Ovary (tissue), 3 donors: ENCODE results near the gene RFPL1.

ENCODE experiments used
- POLR2A ChIP-seq: fragments of 450-650 bp; IDR thresholded peaks from one replicate; pipeline ENCODE4 v1.6.1; 2017; ENCODE audit warnings: antibody characterized with exemption, mild to moderate bottlenecking, moderate library complexity
- TF ChIP-seq, protein P1 (sequence below), 3 donors: fragments of 450-650 bp in 2 of 3; fragments of 200-600 bp in 1 of 3; IDR thresholded peaks; one replicate each; pipeline versions ENCODE4 v1.5.1 to v1.8.0; 2016 to 2022; ENCODE audit warnings: antibody characterized with exemption in 3 of 3, mild to moderate bottlenecking in 1 of 3
- donor health status: DM: no; HTN: no; CAD: no.

DNA sequence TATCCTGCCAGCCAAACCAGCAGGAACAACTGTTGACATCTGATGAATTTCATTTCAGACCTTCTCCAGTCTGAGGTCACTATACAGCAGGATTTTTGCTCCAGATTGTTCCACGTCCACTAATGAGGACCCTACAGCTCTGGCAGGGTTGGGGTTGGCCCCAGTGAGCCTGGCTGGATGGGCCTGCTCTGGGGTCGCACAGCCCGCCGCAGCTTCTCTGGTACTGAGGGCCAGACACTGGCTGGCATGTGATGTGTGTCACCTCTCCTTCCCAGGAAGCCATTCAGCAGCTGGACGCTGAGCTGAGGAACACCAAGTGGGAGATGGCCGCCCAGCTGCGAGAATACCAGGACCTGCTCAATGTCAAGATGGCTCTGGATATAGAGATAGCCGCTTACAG is 47.1 kb downstream of the RFPL1 start:
- TF ChIP-seq POLR2A = no peak
- TF ChIP-seq, protein P1, sequence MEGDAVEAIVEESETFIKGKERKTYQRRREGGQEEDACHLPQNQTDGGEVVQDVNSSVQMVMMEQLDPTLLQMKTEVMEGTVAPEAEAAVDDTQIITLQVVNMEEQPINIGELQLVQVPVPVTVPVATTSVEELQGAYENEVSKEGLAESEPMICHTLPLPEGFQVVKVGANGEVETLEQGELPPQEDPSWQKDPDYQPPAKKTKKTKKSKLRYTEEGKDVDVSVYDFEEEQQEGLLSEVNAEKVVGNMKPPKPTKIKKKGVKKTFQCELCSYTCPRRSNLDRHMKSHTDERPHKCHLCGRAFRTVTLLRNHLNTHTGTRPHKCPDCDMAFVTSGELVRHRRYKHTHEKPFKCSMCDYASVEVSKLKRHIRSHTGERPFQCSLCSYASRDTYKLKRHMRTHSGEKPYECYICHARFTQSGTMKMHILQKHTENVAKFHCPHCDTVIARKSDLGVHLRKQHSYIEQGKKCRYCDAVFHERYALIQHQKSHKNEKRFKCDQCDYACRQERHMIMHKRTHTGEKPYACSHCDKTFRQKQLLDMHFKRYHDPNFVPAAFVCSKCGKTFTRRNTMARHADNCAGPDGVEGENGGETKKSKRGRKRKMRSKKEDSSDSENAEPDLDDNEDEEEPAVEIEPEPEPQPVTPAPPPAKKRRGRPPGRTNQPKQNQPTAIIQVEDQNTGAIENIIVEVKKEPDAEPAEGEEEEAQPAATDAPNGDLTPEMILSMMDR (IDR thresholded peaks at IDR 0.05) = no peak
